HepG2 (cell line): ENCODE results near the gene TNP2. TPM values are rescaled to one million over a fixed set of nuclear protein-coding genes. Genes with fewer than 3 reads are reported as not detected.

Experiments
- ATF4 ChIP-seq, 2 experiments: fragments of 450-650 bp in 1 of 2; sonication (generic) in 1 of 2; formaldehyde crosslinking; IDR thresholded peaks; 2 replicates each; pipeline versions ENCODE4 v1.5.0 to v1.8.0; 2020 to 2022; ENCODE audit warnings: mild to moderate bottlenecking in 1 of 2, missing genetic modification reagents in 1 of 2
- CHCHD3 ChIP-seq: sonication (generic); formaldehyde crosslinking; IDR thresholded peaks from 2 replicates; pipeline ENCODE4 v1.8.0; 2022; ENCODE audit warnings: mild to moderate bottlenecking, missing genetic modification reagents, moderate library complexity
- HNF1B ChIP-seq: sonication (generic); formaldehyde crosslinking; IDR thresholded peaks from 2 replicates; pipeline ENCODE4 v1.5.1; 2020; ENCODE audit warnings: mild to moderate bottlenecking, moderate library complexity, missing genetic modification reagents
- PRDM10 ChIP-seq: sonication (generic); formaldehyde crosslinking; IDR thresholded peaks from 2 replicates; pipeline ENCODE4 v1.4.0; 2020; ENCODE audit warnings: low read depth, missing genetic modification reagents
- PRDM15 ChIP-seq: sonication (generic); formaldehyde crosslinking; IDR thresholded peaks from 2 replicates; pipeline ENCODE4 v1.4.0; 2020; ENCODE audit warnings: missing genetic modification reagents
- RCOR2 ChIP-seq: IDR thresholded peaks from 2 replicates; pipeline ENCODE4 v1.6.1; 2016; ENCODE audit warnings: missing biosample characterization, missing genetic modification reagents
- RFXANK ChIP-seq: IDR thresholded peaks from 2 replicates; pipeline ENCODE4 v1.6.1; 2016
- SPEN ChIP-seq: sonication (generic); formaldehyde crosslinking; IDR thresholded peaks from 2 replicates; pipeline ENCODE4 v1.5.1; 2020; ENCODE audit warnings: low read depth, mild to moderate bottlenecking, missing genetic modification reagents
- SRSF1 ChIP-seq: fragments of 200-400 bp; formaldehyde crosslinking; optimal IDR thresholded peaks from 2 replicates; pipeline ENCODE3; 2017; ENCODE audit warnings: mild to moderate bottlenecking, low read depth, low read length, moderate library complexity
- ZBTB46 ChIP-seq: sonication (generic); formaldehyde crosslinking; IDR thresholded peaks from 2 replicates; pipeline ENCODE4 v1.4.0; 2020; ENCODE audit warnings: mild to moderate bottlenecking, missing genetic modification reagents, borderline replicate concordance
- ZFP37 ChIP-seq: sonication (generic); formaldehyde crosslinking; IDR thresholded peaks from 2 replicates; pipeline ENCODE4 v1.4.0; 2020; ENCODE audit warnings: missing genetic modification reagents, borderline replicate concordance
- ZNF275 ChIP-seq: sonication (generic); formaldehyde crosslinking; IDR thresholded peaks from 2 replicates; pipeline ENCODE4 v1.8.0; 2022; ENCODE audit warnings: missing genetic modification reagents, mild to moderate bottlenecking, inconsistent platforms, borderline replicate concordance
- ZNF569 ChIP-seq: sonication (generic); formaldehyde crosslinking; IDR thresholded peaks from 2 replicates; pipeline ENCODE4 v1.5.0; 2020; ENCODE audit warnings: mild to moderate bottlenecking, missing genetic modification reagents, moderate library complexity, borderline replicate concordance
- ZNF737 ChIP-seq: sonication (generic); formaldehyde crosslinking; IDR thresholded peaks from 2 replicates; pipeline ENCODE4 v1.5.0; 2020; ENCODE audit warnings: missing genetic modification reagents, mild to moderate bottlenecking, borderline replicate concordance
- polyA plus RNA-seq, 8 experiments: library from polyadenylated mRNA; depleted of rRNA in 3 of 8; stranded (reverse) in 7 of 8; unstranded in 1 of 8; fragments of >200 nt; fragmentation: Illumina TruSeq in 4 of 8; extraction: Trizol in 4 of 8; gene quantifications; 2 replicates each; pipeline versions ENCODE4 v1.2.1 to v1.2.3, GENCODE V29; 2011 to 2016; ENCODE audit warnings: low read depth in 4 of 8, missing spikeins in 1 of 8, mixed read lengths in 1 of 8; ENCODE audit not compliant: insufficient read depth in 1 of 8
- total RNA-seq, 5 experiments: library from RNA; depleted of rRNA; stranded (reverse); fragments of >200 nt; fragmentation: Illumina TruSeq; extraction: Trizol; gene quantifications; 2 replicates each; pipeline ENCODE4 v1.2.3, GENCODE V29; 2016; ENCODE audit warnings: low read depth in 1 of 5

TNP2 gene
- total and polyA plus RNA-seq, 2 of the 13 experiments (the other 11 are each of a cell fraction or from before 2014, with no cell fraction given): not detected

- TF ChIP-seq ZNF275: no peak
- TF ChIP-seq ZFP37 (CRISPR knock-in tag): no peak
- TF ChIP-seq SRSF1: peak; percentile 74
- TF ChIP-seq PRDM10 (CRISPR knock-in tag): no peak
- no peak; the same call in 1 of the 2 replicates for TF ChIP-seq RCOR2 (CRISPR knock-in tag)
- TF ChIP-seq ZNF737 (CRISPR knock-in tag): no peak
- TF ChIP-seq RFXANK (CRISPR knock-in tag): 0 out of 2 replicates have a peak, but pooled peaks have one; percentile 50
- TF ChIP-seq HNF1B (CRISPR knock-in tag): 0 out of 2 replicates have a peak, but pooled peaks have one; percentile 27
- TF ChIP-seq CHCHD3 (CRISPR knock-in tag): peak; percentile 53; the same call in 1 of the 2 replicates
- TF ChIP-seq ZNF569 (CRISPR knock-in tag): no peak
- TF ChIP-seq ATF4 (CRISPR knock-in tag; IDR thresholded peaks at IDR 0.05): no peak
- TF ChIP-seq PRDM15 (CRISPR knock-in tag): peak; percentile 2; the same call in 1 of the 2 replicates
- no peak for TF ChIP-seq ZBTB46
- no peak for TF ChIP-seq SPEN
These were observed 14.0 kb downstream of the TNP2 start (continued) for GRCh38 chr16:11254913-11255736.
